H9 (cell line): ENCODE measurements around the gene VTI1B. TPM values are rescaled to one million over a fixed set of nuclear protein-coding genes. Genes with fewer than 3 reads are reported as not detected.

Source experiments
- DNase-seq: peaks from one replicate; pipeline ENCODE4 v3.0.0-alpha.2; 2017
- H2AFZ ChIP-seq: one replicate; pipeline ENCODE4 v1.6.1; 2013; ENCODE audit warnings: mild to moderate bottlenecking, low read length, control low read depth, moderate library complexity
- H2AK5ac ChIP-seq: 2 replicates; pipeline ENCODE4 v1.6.1; 2013; ENCODE audit warnings: low read length, control low read depth, mixed read lengths; ENCODE audit not compliant: insufficient read length
- H2BK120ac ChIP-seq: one replicate; pipeline ENCODE4 v1.6.1; 2013; ENCODE audit warnings: low read depth, mild to moderate bottlenecking, low read length, control low read depth, inconsistent platforms; ENCODE audit not compliant: poor library complexity, severe bottlenecking
- H2BK12ac ChIP-seq: 2 replicates; pipeline ENCODE4 v1.6.1; 2013; ENCODE audit warnings: low read length, control low read depth, mixed read lengths, low read depth; ENCODE audit not compliant: insufficient read length
- H2BK15ac ChIP-seq: 2 replicates; pipeline ENCODE4 v1.6.1; 2013; ENCODE audit warnings: low read depth, low read length, control low read depth
- H2BK20ac ChIP-seq: one replicate; pipeline ENCODE4 v1.6.1; 2013; ENCODE audit warnings: low read depth, mild to moderate bottlenecking, low read length, control low read depth, inconsistent platforms; ENCODE audit not compliant: poor library complexity, severe bottlenecking
- H2BK5ac ChIP-seq: 2 replicates; pipeline ENCODE4 v1.6.1; 2013; ENCODE audit warnings: low read length, control low read depth, mixed read lengths; ENCODE audit not compliant: insufficient read length
- H3K14ac ChIP-seq: 2 replicates; pipeline ENCODE4 v1.6.1; 2013; ENCODE audit warnings: low read length, control low read depth; ENCODE audit not compliant: insufficient read depth
- H3K18ac ChIP-seq: 2 replicates; pipeline ENCODE4 v1.6.1; 2013; ENCODE audit warnings: low read depth, mild to moderate bottlenecking, mixed read lengths, low read length, control low read depth; ENCODE audit not compliant: insufficient read length
- H3K23ac ChIP-seq: 2 replicates; pipeline ENCODE4 v1.6.1; 2013; ENCODE audit warnings: low read length, control low read depth, mixed read lengths, low read depth; ENCODE audit not compliant: insufficient read length
- H3K23me2 ChIP-seq: 2 replicates; pipeline ENCODE4 v1.6.1; 2013; ENCODE audit warnings: low read depth, mild to moderate bottlenecking, mixed read lengths, low read length, control low read depth; ENCODE audit not compliant: insufficient read length, poor library complexity, severe bottlenecking
- H3K27ac ChIP-seq: 2 replicates; pipeline ENCODE4 v1.5.1; 2013; ENCODE audit warnings: low read length, control low read depth, mixed read lengths, low read depth; ENCODE audit not compliant: insufficient read length
- H3K27me3 ChIP-seq: 2 replicates; pipeline ENCODE4 v1.6.1; 2013; ENCODE audit warnings: low read length, control low read depth, inconsistent platforms; ENCODE audit not compliant: insufficient read depth
- H3K4ac ChIP-seq: 2 replicates; pipeline ENCODE4 v1.6.1; 2013; ENCODE audit warnings: low read depth, mild to moderate bottlenecking, control low read depth, inconsistent platforms, low read length, moderate library complexity
- H3K4me1 ChIP-seq: 2 replicates; pipeline ENCODE4 v1.6.1; 2013; ENCODE audit warnings: low read length, control low read depth, inconsistent platforms; ENCODE audit not compliant: insufficient read depth
- H3K4me2 ChIP-seq: 2 replicates; pipeline ENCODE4 v1.6.1; 2013; ENCODE audit warnings: low read length, control low read depth, mixed read lengths; ENCODE audit not compliant: insufficient read length, insufficient read depth
- H3K56ac ChIP-seq: 2 replicates; pipeline ENCODE4 v1.6.1; 2013; ENCODE audit warnings: low read depth, mild to moderate bottlenecking, mixed read lengths, low read length, control low read depth; ENCODE audit not compliant: insufficient read length
- H3K79me1 ChIP-seq: 2 replicates; pipeline ENCODE4 v1.6.1; 2013; ENCODE audit warnings: low read depth, mild to moderate bottlenecking, moderate library complexity, low read length, control low read depth, inconsistent platforms; ENCODE audit not compliant: insufficient read depth, poor library complexity, severe bottlenecking
- H3K79me2 ChIP-seq: 2 replicates; pipeline ENCODE4 v1.6.1; 2013; ENCODE audit warnings: low read length, control low read depth, inconsistent platforms; ENCODE audit not compliant: insufficient read depth
- H3K9ac ChIP-seq: 2 replicates; pipeline ENCODE4 v1.6.1; 2013; ENCODE audit warnings: low read length, control low read depth, mixed read lengths; ENCODE audit not compliant: insufficient read length; ENCODE audit errors: extremely low read depth
- H3K9me3 ChIP-seq: one replicate; pipeline ENCODE4 v1.6.1; 2013; ENCODE audit warnings: low read depth, low read length, inconsistent platforms; ENCODE audit not compliant: control insufficient read depth
- H3T11ph ChIP-seq: one replicate; pipeline ENCODE4 v1.6.1; 2013; ENCODE audit warnings: mild to moderate bottlenecking, low read length, control low read depth, inconsistent platforms
- H4K20me1 ChIP-seq: one replicate; pipeline ENCODE4 v1.6.1; 2013; ENCODE audit not compliant: control insufficient read depth, insufficient read length, insufficient read depth
- H4K5ac ChIP-seq: 2 replicates; pipeline ENCODE4 v1.6.1; 2013; ENCODE audit warnings: low read depth, mild to moderate bottlenecking, mixed read lengths, low read length, control low read depth; ENCODE audit not compliant: insufficient read length
- H4K8ac ChIP-seq: replicated peaks from 2 replicates; pipeline ENCODE4 v1.6.1; 2013; ENCODE audit warnings: low read length, control low read depth, mixed read lengths, low read depth; ENCODE audit not compliant: insufficient read length
- H4K91ac ChIP-seq: 2 replicates; pipeline ENCODE4 v1.6.1; 2013; ENCODE audit warnings: low read depth, mild to moderate bottlenecking, moderate library complexity, mixed read lengths, low read length, control low read depth; ENCODE audit not compliant: insufficient read length
- H3K27ac Mint-ChIP-seq, 3 experiments: 2 replicates in 2 of 3; 3 replicates in 1 of 3; pipeline ENCODE4 v1.8.0; 2020 to 2021; ENCODE audit warnings: mixed read lengths in 3 of 3, mild to moderate bottlenecking in 1 of 3, moderate library complexity in 1 of 3
- H3K27me3 Mint-ChIP-seq: 2 replicates; pipeline ENCODE4 v1.8.0; 2021; ENCODE audit warnings: low read depth, mild to moderate bottlenecking, moderate library complexity, mixed read lengths
- H3K36me3 Mint-ChIP-seq, 3 experiments: 2 replicates in 2 of 3; 3 replicates in 1 of 3; pipeline ENCODE4 v1.8.0; 2020 to 2021; ENCODE audit warnings: low read depth in 3 of 3, mixed read lengths in 3 of 3; ENCODE audit not compliant: insufficient read depth in 1 of 3
- H3K4me1 Mint-ChIP-seq, 2 experiments: 2 replicates each; pipeline ENCODE4 v1.8.0; 2020; ENCODE audit warnings: mixed read lengths in 2 of 2
- H3K4me3 Mint-ChIP-seq, 2 experiments: 2 replicates in 1 of 2; 3 replicates in 1 of 2; pipeline ENCODE4 v1.8.0; 2020 to 2021; ENCODE audit warnings: mild to moderate bottlenecking in 2 of 2, mixed read lengths in 2 of 2, moderate library complexity in 1 of 2
- H3K9me3 Mint-ChIP-seq, 2 experiments: 2 replicates in 1 of 2; 3 replicates in 1 of 2; pipeline ENCODE4 v1.8.0; 2020; ENCODE audit warnings: mild to moderate bottlenecking in 2 of 2, mixed read lengths in 2 of 2, moderate library complexity in 1 of 2
- CTCF ChIP-seq: fragments of 200-600 bp; sonication (generic); conservative IDR thresholded peaks from 3 replicates; pipeline ENCODE4 v1.8.0; 2021; ENCODE audit warnings: antibody characterized with exemption, mild to moderate bottlenecking
- WGBS: extraction: QIAGEN DNeasy Blood & Tissue Kit; methylation state at CpG from one replicate; pipeline ENCODE4 v1.1.7; 2013; ENCODE audit warnings: missing lambda C conversion rate, low lambda C conversion rate, mixed read lengths; ENCODE audit not compliant: insufficient read length; ENCODE audit errors: extremely low coverage; 5-methylcytosine and 5-hydroxymethylcytosine counted together
- total RNA-seq: library from RNA; stranded (reverse); gene quantifications from 2 replicates; pipeline ENCODE4 v1.2.1, GENCODE V29; 2021

The VTI1B gene
- total RNA-seq, 1 experiment from 2014 or later = 118 TPM

- H3K9me3 Mint-ChIP-seq = peaks cover 6 to 13% of the 10 kb centered on the region in 2 experiments; a peak in 4 of 5 replicates
- no peaks in the 10 kb centered on the region for H3K23me2 ChIP-seq
- WGBS = 100% methylated on average over 1 of the region's 1 CpG
- no peak overlapping the region for H2AFZ ChIP-seq
- H3K27ac Mint-ChIP-seq = no peak overlapping the region
- no peak for TF ChIP-seq CTCF
- H3K56ac ChIP-seq = no peak overlapping the region
- no peak overlapping the region for H2BK15ac ChIP-seq
- H3K4me1 ChIP-seq = no peaks in the 10 kb centered on the region
- H3K27me3 ChIP-seq = no peaks in the 10 kb centered on the region
- no peaks in the 10 kb centered on the region for H3K79me2 ChIP-seq
- H3K14ac ChIP-seq = no peak overlapping the region
- H2BK120ac ChIP-seq = no peak overlapping the region
- no peak overlapping the region for H2BK12ac ChIP-seq
- H4K20me1 ChIP-seq = no peaks in the 10 kb centered on the region
- no peaks in the 10 kb centered on the region for H3K9me3 ChIP-seq
- H3K27ac ChIP-seq = no peak overlapping the region
- H3K36me3 Mint-ChIP-seq = peaks cover 0 to 2% (median 0%) of the 10 kb centered on the region in 3 experiments; a peak in 2 of 7 replicates
- peaks cover 9% of the 10 kb centered on the region for H3K27me3 Mint-ChIP-seq
- H3K4ac ChIP-seq = no peak overlapping the region
- H2BK5ac ChIP-seq = no peak overlapping the region
- no peak overlapping the region for H4K8ac ChIP-seq
- peaks cover under 1 to 1% of the 10 kb centered on the region in 2 experiments; a peak in 2 of 4 replicates for H3K4me1 Mint-ChIP-seq
- H2AK5ac ChIP-seq = no peak overlapping the region
- H3K23ac ChIP-seq = no peak overlapping the region
- DNase-seq = no peak
- no peaks in the 10 kb centered on the region for H3K79me1 ChIP-seq
- H3K4me2 ChIP-seq = no peak overlapping the region
- H3K18ac ChIP-seq = no peak overlapping the region
- no peak overlapping the region for H3K4me3 Mint-ChIP-seq
- no peak overlapping the region for H4K5ac ChIP-seq
- no peak overlapping the region for H4K91ac ChIP-seq
- H2BK20ac ChIP-seq = no peak overlapping the region
- no peak overlapping the region for H3K9ac ChIP-seq
- no peak overlapping the region for H3T11ph ChIP-seq
Measured at GRCh38 chr14:67717048-67717447, 42.6 kb upstream of the VTI1B start.
